Right lobe of liver (tissue), 6 donors: ENCODE measurements around the gene PRAMEF4. TPM values are rescaled to one million over a fixed set of nuclear protein-coding genes. Genes with fewer than 3 reads are reported as not detected.
"Not testable (repeated sequence)": the region's sequence is repeated elsewhere in the genome, so short reads cannot be mapped to it uniquely, and the experiment has no call there.

ENCODE experiments used
- ATAC-seq, 4 donors: fragments of 200-7000 bp; cut with Tn5 transposase; one replicate each; pipeline ENCODE4 v1.9.1; 2020; ENCODE audit warnings: mild to moderate bottlenecking in 4 of 4, moderate library complexity in 4 of 4
- DNase-seq, 3 donors: peaks; one replicate each; pipeline ENCODE4 v3.0.0-alpha.2; 2020
- H3K27ac ChIP-seq, 3 donors: fragments of 200-600 bp; one replicate each; pipeline ENCODE4 v1.8.0; 2022
- H3K27me3 ChIP-seq, 2 donors: fragments of 200-600 bp; one replicate each; pipeline ENCODE4 v1.8.0; 2022
- H3K36me3 ChIP-seq, 4 donors: fragments of 200-600 bp; sonication (generic) in 1 of 4; one replicate each; pipeline versions ENCODE4 v1.5.1 to v1.8.0; 2017 to 2022; ENCODE audit warnings: control low read depth in 1 of 4
- H3K4me1 ChIP-seq, 4 donors: fragments of 200-600 bp; sonication (generic) in 1 of 4; one replicate each; pipeline versions ENCODE4 v1.5.1 to v1.8.0; 2017 to 2022; ENCODE audit warnings: control low read depth in 1 of 4
- H3K4me3 ChIP-seq, 3 donors: fragments of 200-600 bp; one replicate each; pipeline ENCODE4 v1.8.0; 2022
- H3K9me3 ChIP-seq, 4 donors: fragments of 200-600 bp; sonication (generic) in 1 of 4; one replicate each; pipeline versions ENCODE4 v1.5.1 to v1.8.0; 2017 to 2022; ENCODE audit warnings: control low read depth in 1 of 4
- CTCF ChIP-seq, 4 donors: fragments of 200-600 bp in 3 of 4; fragments of 450-650 bp in 1 of 4; IDR thresholded peaks; one replicate each; pipeline versions ENCODE4 v1.5.1 to v1.8.0; 2016 to 2022; ENCODE audit warnings: antibody characterized with exemption in 4 of 4, mild to moderate bottlenecking in 2 of 4
- WGBS: methylation state at CpG from one replicate; pipeline ENCODE4 v1.1.6; 2018; ENCODE audit warnings: low coverage, low lambda C conversion rate; ENCODE audit not compliant: insufficient coverage; ENCODE audit errors: missing lambda C conversion rate; 5-methylcytosine and 5-hydroxymethylcytosine counted together
- intact Hi-C, 2 donors: fragments of 100-400 bp; cut with DNase I; formaldehyde crosslinking; loops; one replicate each; pipeline versions ENCODE4 v1.11.2 to v1.14.1; 2022
- long read RNA-seq: library from polyadenylated mRNA; unstranded; transcript quantifications from one replicate; pipeline ENCODE4 v2.0.0, GENCODE V29; 2019
- total RNA-seq, 6 experiments: library from RNA; depleted of rRNA in 2 of 6; stranded (reverse); fragments of >200 nt in 2 of 6; fragmentation: NEBNext Ultra II Directional in 3 of 6; extraction: Animal tissue kit (Norgen Biotek cat#: 25700) in 3 of 6; gene quantifications; one replicate each; pipeline versions ENCODE4 v1.1.0 to v1.2.4, GENCODE V29; 2016 to 2023
- donor health status: DM: no; HTN: yes; CAD: no.
- donor health status: DM: no; HTN: no; CAD: no.
- donor health status: DM: no; HTN: no; CAD: no.
- donor health status: DM: no; HTN: yes; CAD: no.
- donor health status: DM: no; HTN: yes; CAD: no.

Gene PRAMEF4
- not detected for total RNA-seq
- long read RNA-seq, result 0 reads

GRCh38 chr1:12886101-12886500, at the start of gene PRAMEF4:
PRAMEF4 (minus strand) TSS chr1:12886201; CDS start chr1:12883394, 2,807 bp downstream.
- H3K27ac ChIP-seq, H3K9me3 ChIP-seq, ATAC-seq, H3K36me3 ChIP-seq, H3K4me1 ChIP-seq, H3K4me3 ChIP-seq, DNase-seq, H3K27me3 ChIP-seq, intact Hi-C loops: not testable (repeated sequence)
- WGBS, result 83% methylated on average over 1 of the region's 3 CpGs

GRCh38 chr1:12924368-12924767, 38.4 kb upstream of the PRAMEF4 start:
- H3K27me3 ChIP-seq, intact Hi-C loops, H3K4me1 ChIP-seq, H3K36me3 ChIP-seq, H3K4me3 ChIP-seq, H3K27ac ChIP-seq, DNase-seq, H3K9me3 ChIP-seq: not testable (repeated sequence)
- peak in 1 of 4 donors; percentile 26 for TF ChIP-seq CTCF (IDR thresholded peaks at IDR 0.05)
- ATAC-seq, result peak; percentile 54 to 73 (median 64)
- no CpG with 5 or more reads among the region's 5 CpGs for WGBS

GRCh38 chr1:12921749-12922148, 35.7 kb upstream of the PRAMEF4 start:
- ATAC-seq, result peak; percentile 66 to 94 (median 74)
- H3K36me3 ChIP-seq, DNase-seq, intact Hi-C loops, H3K4me1 ChIP-seq, H3K27me3 ChIP-seq, H3K9me3 ChIP-seq, H3K27ac ChIP-seq, H3K4me3 ChIP-seq: not testable (repeated sequence)
- 63% methylated on average over 2 of the region's 2 CpGs for WGBS
- peak; percentile 19 to 39 (median 30) for TF ChIP-seq CTCF (IDR thresholded peaks at IDR 0.05)

- H3K36me3 ChIP-seq, H3K27ac ChIP-seq, DNase-seq, H3K4me1 ChIP-seq, ATAC-seq, H3K27me3 ChIP-seq, H3K4me3 ChIP-seq, intact Hi-C loops, H3K9me3 ChIP-seq: not testable (repeated sequence)
- WGBS, result no CpG with 5 or more reads among the region's 1 CpG
These were observed 30.3 kb upstream of the PRAMEF4 start, which contains the start of gene PRAMEF7 for GRCh38 chr1:12916310-12916709. PRAMEF7 (plus strand) TSS chr1:12916610; CDS start chr1:12917693, 1,083 bp downstream.

GRCh38 chr1:12903793-12904572, 18.0 kb upstream of the PRAMEF4 start:
- H3K27me3 ChIP-seq, H3K9me3 ChIP-seq, H3K4me1 ChIP-seq, H3K36me3 ChIP-seq, H3K4me3 ChIP-seq, intact Hi-C loops: not testable (repeated sequence)
- DNase-seq (peak in 2 of 3 donors; percentile 23 to 79), ATAC-seq (peak; percentile 96 to 99 (median 98))
- no CpG with 5 or more reads among the region's 5 CpGs for WGBS
- H3K27ac ChIP-seq, result peak overlapping the region in 1 of 3 donors; percentile 37

GRCh38 chr1:12899186-12899585, 13.2 kb upstream of the PRAMEF4 start:
- H3K9me3 ChIP-seq, H3K27me3 ChIP-seq, H3K4me3 ChIP-seq, H3K36me3 ChIP-seq, DNase-seq, intact Hi-C loops, H3K4me1 ChIP-seq: not testable (repeated sequence)
- H3K27ac ChIP-seq, result peak overlapping the region in 1 of 3 donors; percentile 60
- peak; percentile 43 to 63 (median 59) for ATAC-seq

GRCh38 chr1:12898170-12898569, 12.2 kb upstream of the PRAMEF4 start, which contains the start of gene PRAMEF10:
PRAMEF10 (minus strand) TSS chr1:12898270; CDS start chr1:12895847, 2,423 bp downstream.
- H3K4me1 ChIP-seq, H3K27me3 ChIP-seq, H3K36me3 ChIP-seq, DNase-seq, intact Hi-C loops, H3K9me3 ChIP-seq, H3K4me3 ChIP-seq, ATAC-seq: not testable (repeated sequence)
- H3K27ac ChIP-seq, result peak within 1 kb of the TSS in 1 of 3 donors; percentile 60
- no CpG with 5 or more reads among the region's 1 CpG for WGBS

GRCh38 chr1:12878453-12878852, 7.5 kb downstream of the PRAMEF4 start:
- H3K4me3 ChIP-seq, H3K9me3 ChIP-seq, ATAC-seq, H3K36me3 ChIP-seq, intact Hi-C loops, H3K27me3 ChIP-seq, DNase-seq, H3K27ac ChIP-seq, H3K4me1 ChIP-seq: not testable (repeated sequence)
- 69% methylated on average over 3 of the region's 4 CpGs for WGBS

- H3K4me1 ChIP-seq, ATAC-seq, H3K27me3 ChIP-seq, H3K9me3 ChIP-seq, H3K27ac ChIP-seq, H3K36me3 ChIP-seq, H3K4me3 ChIP-seq, DNase-seq, intact Hi-C loops: not testable (repeated sequence)
- no CpG with 5 or more reads among the region's 7 CpGs for WGBS
These were observed 22.7 kb downstream of the PRAMEF4 start for GRCh38 chr1:12863131-12863880.
